ENCODE data around the gene SYT9.

SYT9 gene

GRCh38 chr11:7364660-7365059 is 113.0 kb downstream of the SYT9 start:
- TF ChIP-seq TOX (CRISPR knock-in tag; IDR thresholded peaks at IDR 0.05; ENCODE audit: borderline replicate concordance) (no peak), ZNF8 (CRISPR knock-in tag; IDR thresholded peaks at IDR 0.05) (no peak), TSHZ2 (CRISPR knock-in tag; IDR thresholded peaks at IDR 0.05) (no peak), RARB (CRISPR knock-in tag; IDR thresholded peaks at IDR 0.05) (no peak), ISL1 (CRISPR knock-in tag; IDR thresholded peaks at IDR 0.05) (no peak), ZNF70 (CRISPR knock-in tag; IDR thresholded peaks at IDR 0.05) (no peak), ZNF565 (CRISPR knock-in tag; conservative IDR thresholded peaks at IDR 0.05; ENCODE audit: low read depth) (no peak), BACH2 (CRISPR knock-in tag; IDR thresholded peaks at IDR 0.05; ENCODE audit: borderline replicate concordance) (no peak), ESRRG (CRISPR knock-in tag; IDR thresholded peaks at IDR 0.05) (no peak), ARNTL (CRISPR knock-in tag; IDR thresholded peaks at IDR 0.05; ENCODE audit: borderline replicate concordance, low read depth) (no peak), ZFP30 (CRISPR knock-in tag; IDR thresholded peaks at IDR 0.05) (no peak)
- TF ChIP-seq, protein P1, sequence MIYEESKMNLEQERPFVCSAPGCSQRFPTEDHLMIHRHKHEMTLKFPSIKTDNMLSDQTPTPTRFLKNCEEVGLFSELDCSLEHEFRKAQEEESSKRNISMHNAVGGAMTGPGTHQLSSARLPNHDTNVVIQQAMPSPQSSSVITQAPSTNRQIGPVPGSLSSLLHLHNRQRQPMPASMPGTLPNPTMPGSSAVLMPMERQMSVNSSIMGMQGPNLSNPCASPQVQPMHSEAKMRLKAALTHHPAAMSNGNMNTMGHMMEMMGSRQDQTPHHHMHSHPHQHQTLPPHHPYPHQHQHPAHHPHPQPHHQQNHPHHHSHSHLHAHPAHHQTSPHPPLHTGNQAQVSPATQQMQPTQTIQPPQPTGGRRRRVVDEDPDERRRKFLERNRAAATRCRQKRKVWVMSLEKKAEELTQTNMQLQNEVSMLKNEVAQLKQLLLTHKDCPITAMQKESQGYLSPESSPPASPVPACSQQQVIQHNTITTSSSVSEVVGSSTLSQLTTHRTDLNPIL (CRISPR knock-in tag; IDR thresholded peaks at IDR 0.05; ENCODE audit: low read depth): no peak
- no peak for ATAC-seq

- no peak for TF ChIP-seq ESRRG (CRISPR knock-in tag; IDR thresholded peaks at IDR 0.05)
- TF ChIP-seq, protein P1 (CRISPR knock-in tag; IDR thresholded peaks at IDR 0.05; ENCODE audit: low read depth): no peak
- TF ChIP-seq SNAI2 (CRISPR knock-in tag; IDR thresholded peaks at IDR 0.05): no peak
- TF ChIP-seq GLIS3 (CRISPR knock-in tag; IDR thresholded peaks at IDR 0.05): no peak
- no peak for TF ChIP-seq CSRNP3 (CRISPR knock-in tag; IDR thresholded peaks at IDR 0.05)
- TF ChIP-seq TCF4 (CRISPR knock-in tag; IDR thresholded peaks at IDR 0.05; ENCODE audit: borderline replicate concordance): no peak
- no peak for TF ChIP-seq PATZ1 (CRISPR knock-in tag; IDR thresholded peaks at IDR 0.05; ENCODE audit: borderline replicate concordance)
- no peak for TF ChIP-seq BACH2 (CRISPR knock-in tag; IDR thresholded peaks at IDR 0.05; ENCODE audit: borderline replicate concordance)
- no peak for TF ChIP-seq OSR1 (CRISPR knock-in tag; IDR thresholded peaks at IDR 0.05)
- TF ChIP-seq ZFP30 (CRISPR knock-in tag; IDR thresholded peaks at IDR 0.05): no peak
- no peak for TF ChIP-seq ZNF565 (CRISPR knock-in tag; conservative IDR thresholded peaks at IDR 0.05; ENCODE audit: low read depth)
- no peak for TF ChIP-seq ISL1 (CRISPR knock-in tag; IDR thresholded peaks at IDR 0.05)
- no peak for TF ChIP-seq ZNF70 (CRISPR knock-in tag; IDR thresholded peaks at IDR 0.05)
- no peak for TF ChIP-seq CSDC2 (CRISPR knock-in tag; IDR thresholded peaks at IDR 0.05)
- TF ChIP-seq ZFP3 (CRISPR knock-in tag; IDR thresholded peaks at IDR 0.05): no peak
- no peak for TF ChIP-seq POU6F1 (CRISPR knock-in tag; IDR thresholded peaks at IDR 0.05; ENCODE audit: borderline replicate concordance, low read depth)
- TF ChIP-seq PPARA (CRISPR knock-in tag; IDR thresholded peaks at IDR 0.05; ENCODE audit: borderline replicate concordance): no peak
- no peak for TF ChIP-seq ZNF8 (CRISPR knock-in tag; IDR thresholded peaks at IDR 0.05)
- no peak for TF ChIP-seq TOX (CRISPR knock-in tag; IDR thresholded peaks at IDR 0.05; ENCODE audit: borderline replicate concordance)
- no peak for TF ChIP-seq ARNTL (CRISPR knock-in tag; IDR thresholded peaks at IDR 0.05; ENCODE audit: borderline replicate concordance, low read depth)
- ATAC-seq: no peak
Measured at GRCh38 chr11:7367803-7368202, 116.1 kb downstream of the SYT9 start.
